RKO (cell line): ENCODE data around the gene DDIAS.
"Not testable (repeated sequence)": the region's sequence is repeated elsewhere in the genome, so short reads cannot be mapped to it uniquely, and the experiment has no call there.

Experiments used
- DNase-seq: peaks from one replicate; pipeline ENCODE4 v3.0.0-alpha.2; 2016; ENCODE audit warnings: low spot score

The DDIAS gene

DNA sequence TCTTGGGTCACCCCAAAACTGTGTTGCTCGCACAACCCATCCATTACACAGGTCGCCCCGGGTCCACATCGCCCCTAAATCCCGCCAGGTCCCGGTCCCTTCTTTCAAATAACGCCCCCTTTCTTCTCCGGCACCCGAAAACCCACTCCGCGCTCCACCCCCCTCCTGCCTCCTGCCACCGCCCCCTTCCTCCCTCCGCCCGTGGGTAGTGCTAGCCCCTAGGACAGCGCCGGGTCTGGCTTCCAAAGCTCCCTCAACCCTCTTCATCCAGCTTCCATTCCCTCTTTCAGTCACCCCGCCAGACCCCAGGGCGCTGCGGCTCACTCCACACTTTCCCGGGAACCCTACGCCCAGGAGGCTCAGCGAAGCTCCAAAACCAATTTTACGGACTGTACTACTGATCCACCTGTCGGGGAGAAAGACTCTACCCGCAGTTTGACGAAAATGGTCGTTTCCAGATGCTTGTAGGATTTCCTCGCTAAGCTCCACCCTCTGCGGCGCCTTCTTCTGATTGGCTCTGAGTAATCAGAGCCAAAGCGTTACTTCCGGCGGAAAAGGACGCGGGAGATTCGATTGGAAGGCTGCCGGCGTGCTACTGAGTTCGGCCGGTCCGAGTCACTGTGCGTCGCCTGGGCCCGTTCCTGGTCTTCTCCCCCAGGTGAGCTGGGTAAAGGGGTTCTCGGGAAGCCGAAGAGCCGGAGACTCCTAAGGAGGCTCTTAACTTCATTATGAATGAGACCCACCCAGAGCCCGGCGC, at the start of gene DDIAS:
DDIAS (plus strand) TSS at position 572 of the 757 bp plus-strand sequence. CDS start 13,003 bp downstream, outside the sequence.
- DNase-seq: peak; percentile 99

GRCh38 chr11:82854242-82854641, 47.3 kb upstream of the DDIAS start:
- DNase-seq: no peak

DNA sequence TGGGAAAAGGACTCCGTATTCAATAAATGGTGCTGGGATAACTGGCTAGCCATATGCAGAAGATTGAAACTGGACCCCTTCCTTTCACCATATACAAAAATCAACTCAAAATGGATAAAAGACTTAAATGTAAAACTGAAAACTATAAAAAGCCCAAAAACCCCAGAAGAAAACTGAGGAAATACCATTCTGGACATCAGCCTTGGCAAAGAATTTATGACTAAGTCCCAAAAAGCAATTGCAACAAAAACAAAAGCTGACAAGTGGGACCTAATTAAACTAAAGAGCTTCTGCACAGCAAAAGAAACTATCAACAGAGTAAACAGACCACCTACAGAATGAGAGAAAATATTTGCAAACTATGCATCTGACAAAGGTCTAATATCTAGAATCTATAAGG, 46.6 kb upstream of the DDIAS start:
- DNase-seq: not testable (repeated sequence)

DNA sequence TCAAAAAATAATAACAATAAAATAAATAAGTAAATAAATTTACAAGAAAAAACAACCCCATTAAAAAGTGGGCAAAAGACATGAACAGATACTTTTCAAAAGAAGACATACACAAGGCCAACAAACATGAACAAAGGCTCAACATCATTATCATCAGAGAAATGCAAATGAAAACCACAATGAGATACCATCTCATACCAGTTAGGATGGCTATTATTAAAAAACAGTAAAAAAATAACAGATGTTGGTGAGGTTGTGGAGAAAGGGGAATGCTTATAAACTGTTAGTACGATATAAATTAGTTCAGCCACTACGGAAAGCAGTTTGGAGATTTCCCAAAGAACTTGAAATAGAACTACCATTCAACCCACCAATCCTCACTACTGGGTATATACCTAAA, 45.9 kb upstream of the DDIAS start:
- DNase-seq: no peak

GRCh38 chr11:82857145-82857544, 44.4 kb upstream of the DDIAS start:
- DNase-seq: no peak

GRCh38 chr11:82858133-82858532, 43.4 kb upstream of the DDIAS start:
- no peak for DNase-seq

DNA sequence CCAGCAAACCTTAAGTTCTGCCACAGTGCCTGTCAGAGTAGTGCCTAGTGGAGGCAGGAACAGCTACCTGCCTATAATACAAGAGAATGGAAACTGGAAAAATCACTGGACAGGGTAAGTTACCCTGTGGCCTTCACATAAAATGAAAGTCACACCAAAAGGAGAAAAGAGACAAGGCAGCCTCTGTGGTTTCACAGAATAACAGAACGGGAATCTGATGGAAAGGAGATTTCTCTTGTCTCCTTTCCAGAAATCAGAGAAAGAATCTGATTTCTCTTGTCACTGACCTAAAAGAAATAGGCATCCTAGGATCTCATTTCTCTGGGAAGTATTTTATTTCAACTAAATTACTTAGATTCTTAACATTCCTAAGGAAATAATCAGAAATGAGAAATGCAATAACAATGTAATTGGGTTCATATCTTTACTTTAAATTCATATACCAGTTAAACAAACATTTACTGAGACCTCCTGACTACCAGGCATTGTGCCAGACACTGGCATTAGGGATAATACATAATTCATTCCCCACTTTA, 42.9 kb upstream of the DDIAS start:
- DNase-seq: peak; percentile 51

DNA sequence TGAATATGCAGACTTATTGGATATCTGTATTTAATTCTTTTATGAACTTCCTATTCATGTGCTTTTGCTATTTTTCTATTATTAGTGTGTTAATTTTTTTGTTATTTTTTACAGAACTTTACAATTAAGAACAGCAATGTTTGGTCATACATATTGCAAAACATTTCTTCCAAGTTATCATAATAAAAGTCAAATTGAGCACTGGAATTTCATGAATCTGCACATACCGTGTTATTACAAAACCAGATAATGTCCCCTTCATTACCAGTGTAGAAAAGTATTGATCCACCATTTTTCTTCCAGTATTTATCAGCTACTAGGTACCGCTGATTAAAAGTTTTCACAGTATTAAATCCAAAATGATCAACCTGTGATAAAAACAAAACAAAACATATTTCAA, 41.8 kb upstream of the DDIAS start:
- DNase-seq: no peak

- DNase-seq: no peak
These were observed 39.2 kb upstream of the DDIAS start for GRCh38 chr11:82862379-82862778.

GRCh38 chr11:82863209-82863608, 38.3 kb upstream of the DDIAS start:
- DNase-seq: no peak

DNA sequence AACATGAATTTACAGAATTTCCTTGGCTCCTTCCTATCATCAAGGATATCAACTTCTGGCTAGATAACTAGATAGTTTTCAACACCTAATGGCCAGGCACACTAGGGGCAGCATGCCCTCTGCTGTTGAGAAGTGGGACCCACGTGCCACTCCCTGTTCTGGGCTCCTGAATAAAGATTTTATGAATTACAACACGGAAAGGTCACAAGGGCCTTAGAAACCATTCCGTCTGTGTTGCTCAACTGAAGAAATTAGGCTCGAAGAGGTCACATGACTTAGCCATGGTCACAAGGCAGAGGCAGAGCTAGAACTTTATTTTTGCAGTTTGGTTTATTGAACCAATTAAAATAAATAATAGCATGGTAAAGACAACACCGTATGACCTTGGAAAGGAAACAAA, 37.3 kb upstream of the DDIAS start:
- peak; percentile 63 for DNase-seq

- DNase-seq: no peak
These were observed 35.7 kb upstream of the DDIAS start for GRCh38 chr11:82865841-82866240.

DNA sequence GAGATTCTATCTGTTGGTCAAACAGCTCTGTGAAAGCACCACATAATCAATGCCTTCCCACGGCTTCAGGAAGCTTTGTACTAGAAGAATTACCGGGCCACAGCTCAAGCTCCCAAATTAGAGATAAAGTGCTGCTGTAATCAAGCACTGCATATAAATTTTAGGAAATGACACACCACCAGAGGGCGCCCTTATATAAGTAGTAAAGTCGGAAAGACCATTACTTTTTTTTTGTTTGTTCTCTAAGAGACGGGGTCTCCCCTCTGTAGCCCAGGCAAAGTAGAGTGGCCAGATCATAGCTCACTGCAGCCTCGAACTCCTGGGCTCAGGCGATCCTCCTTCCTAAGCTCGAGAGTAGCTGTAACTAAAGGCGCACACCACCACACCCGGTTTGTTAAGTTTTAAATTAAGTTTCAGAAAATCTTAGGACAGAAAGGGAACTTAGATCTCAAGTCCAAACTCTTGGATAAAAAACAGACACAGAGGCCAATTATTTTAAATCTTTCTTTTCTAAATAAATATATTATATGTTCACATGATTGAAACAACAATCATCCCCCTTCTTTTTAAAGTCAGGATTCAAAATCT, 33.9 kb upstream of the DDIAS start:
- peak; percentile 84 for DNase-seq

DNA sequence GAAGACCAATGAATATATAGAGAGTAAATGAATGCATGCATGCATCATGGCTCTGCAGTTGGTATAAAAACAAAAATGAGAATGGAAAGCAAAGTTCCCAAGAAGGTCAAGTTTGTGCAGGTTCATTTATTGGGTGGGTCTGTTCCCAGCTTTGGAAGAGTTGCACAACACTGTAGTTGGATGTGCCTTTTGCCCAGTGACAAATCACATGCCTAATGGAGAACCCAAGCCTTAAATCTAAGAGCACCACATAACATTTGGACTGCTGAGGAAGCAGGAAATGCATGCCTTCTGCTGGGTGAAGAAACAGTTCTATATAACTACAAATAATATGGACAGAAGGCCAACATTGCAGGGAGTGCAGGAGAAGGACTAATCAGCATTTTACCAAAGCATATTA, 31.9 kb upstream of the DDIAS start:
- no peak for DNase-seq

- DNase-seq: no peak
These were observed 29.9 kb upstream of the DDIAS start for GRCh38 chr11:82871646-82872045.

DNA sequence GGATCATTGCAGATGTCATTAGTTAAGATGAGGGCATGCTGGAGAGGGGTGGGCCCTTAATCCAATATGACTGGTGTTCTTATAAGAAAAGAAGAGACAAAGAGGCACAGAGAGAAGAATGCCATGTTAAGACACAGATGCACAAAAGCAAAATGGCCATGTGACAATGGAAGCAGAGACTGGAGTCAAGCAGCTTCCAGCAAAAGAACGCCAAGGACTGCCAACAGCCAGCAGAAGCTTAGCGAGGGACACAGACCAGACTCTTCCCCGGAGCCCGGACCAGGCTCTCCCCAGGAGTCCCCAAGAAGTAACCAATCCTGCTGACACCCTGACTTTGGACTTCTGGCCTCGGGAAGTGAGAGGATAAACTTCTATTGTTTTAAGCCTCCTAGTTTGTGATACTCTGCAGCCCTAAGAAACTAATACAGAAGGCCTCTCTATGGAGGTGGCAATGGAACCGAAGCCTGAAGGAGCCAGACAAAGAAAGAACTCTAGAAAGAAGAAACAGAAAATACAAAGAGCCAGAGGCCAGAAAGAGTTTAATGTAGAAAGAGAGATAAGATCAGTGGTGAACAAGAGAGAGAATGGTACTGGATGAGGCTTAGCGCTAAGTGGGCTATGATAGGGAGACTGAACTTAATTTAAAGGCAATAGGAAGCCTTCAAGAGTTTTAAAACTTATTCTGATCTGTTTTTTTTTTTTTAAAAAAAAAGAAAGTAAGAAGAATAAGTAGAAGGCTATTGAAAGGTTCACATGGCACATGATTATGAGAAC, 29.0 kb upstream of the DDIAS start:
- DNase-seq: no peak

- DNase-seq: no peak
These were observed 27.6 kb upstream of the DDIAS start for GRCh38 chr11:82873919-82874333.

GRCh38 chr11:82874646-82875523, 26.7 kb upstream of the DDIAS start:
- no peak for DNase-seq

- no peak for DNase-seq
These were observed 17.7 kb upstream of the DDIAS start for GRCh38 chr11:82883853-82884252.

GRCh38 chr11:82889133-82890001, 12.2 kb upstream of the DDIAS start:
- no peak for DNase-seq

GRCh38 chr11:82890002-82890341, 11.6 kb upstream of the DDIAS start:
- no peak for DNase-seq
